B cell (primary cell): ENCODE results near the gene SGCA. TPM values are rescaled to one million over a fixed set of nuclear protein-coding genes. Genes with fewer than 3 reads are reported as not detected.

Experiments
- polyA plus RNA-seq: library from polyadenylated mRNA; depleted of rRNA; stranded (reverse); fragments of >200 nt; gene quantifications from 2 replicates; pipeline ENCODE4 v1.2.3, GENCODE V29; 2012
- total RNA-seq, 2 donors: library from RNA; stranded (reverse); fragments of 120-200 nt in 1 of 2; gene quantifications; 1 replicate in 1 of 2; 2 replicates in 1 of 2; pipeline versions ENCODE4 v1.2.3 to v1.2.4, GENCODE V29; 2013 to 2022

Gene SGCA
- total and polyA plus RNA-seq, 2 donors (not counting 1 experiment from before 2014, with no cell fraction given), result 4.4 to 4.5 TPM

Other genes starting within 250 kb of the SGCA start
- 0.17 and 0.53 TPM in 2 replicates for gene DLX4, start 196.8 kb upstream of the SGCA start, total RNA-seq
- gene DLX4, start 196.8 kb upstream of the SGCA start, polyA plus RNA-seq, result 0.30 and 0.88 TPM in 2 replicates
- gene DLX3, start 170.8 kb upstream of the SGCA start, total RNA-seq, result not detected in 2 replicates
- gene DLX3, start 170.8 kb upstream of the SGCA start, polyA plus RNA-seq, result not detected in 2 replicates
- 11.9 and 13.0 TPM in 2 replicates for gene ITGA3, start 109.9 kb upstream of the SGCA start, total RNA-seq
- gene ITGA3, start 109.9 kb upstream of the SGCA start, polyA plus RNA-seq, result 4.7 and 13.3 TPM in 2 replicates
- 35.2 and 36.7 TPM in 2 replicates for gene PDK2, start 70.7 kb upstream of the SGCA start, total RNA-seq
- 62.8 and 73.2 TPM in 2 replicates for gene PDK2, start 70.7 kb upstream of the SGCA start, polyA plus RNA-seq
- 0.78 and 0.89 TPM in 2 replicates for gene SAMD14, start 35.8 kb upstream of the SGCA start, total RNA-seq
- 0.06 and 0.13 TPM in 2 replicates for gene SAMD14, start 35.8 kb upstream of the SGCA start, polyA plus RNA-seq
- gene PPP1R9B, start 15.3 kb upstream of the SGCA start, total RNA-seq, result 217 and 220 TPM in 2 replicates
- 80.7 and 123 TPM in 2 replicates for gene PPP1R9B, start 15.3 kb upstream of the SGCA start, polyA plus RNA-seq
- gene COL1A1, start 35.6 kb downstream of the SGCA start, total RNA-seq, result 9.1 and 11.6 TPM in 2 replicates
- gene COL1A1, start 35.6 kb downstream of the SGCA start, polyA plus RNA-seq, result 0.66 and 8.4 TPM in 2 replicates
- not detected in 2 replicates for gene TMEM92, start 108.5 kb downstream of the SGCA start, total RNA-seq
- gene TMEM92, start 108.5 kb downstream of the SGCA start, polyA plus RNA-seq, result not detected in 2 replicates
- gene XYLT2, start 180.1 kb downstream of the SGCA start, total RNA-seq, result 29.9 and 30.3 TPM in 2 replicates
- 15.5 and 21.5 TPM in 2 replicates for gene XYLT2, start 180.1 kb downstream of the SGCA start, polyA plus RNA-seq
- gene MRPL27, start 207.2 kb downstream of the SGCA start, total RNA-seq, result 33.5 and 40.2 TPM in 2 replicates
- gene MRPL27, start 207.2 kb downstream of the SGCA start, polyA plus RNA-seq, result 19.8 and 32.5 TPM in 2 replicates
- 2.3 and 3.4 TPM in 2 replicates for gene EME1, start 207.2 kb downstream of the SGCA start, total RNA-seq
- gene EME1, start 207.2 kb downstream of the SGCA start, polyA plus RNA-seq, result 1.6 and 3.0 TPM in 2 replicates
- 29.5 and 31.2 TPM in 2 replicates for gene LRRC59, start 231.5 kb downstream of the SGCA start, total RNA-seq
- 27.7 and 47.4 TPM in 2 replicates for gene LRRC59, start 231.5 kb downstream of the SGCA start, polyA plus RNA-seq